ENCODE data around the gene CDH23.

The CDH23 gene

DNA sequence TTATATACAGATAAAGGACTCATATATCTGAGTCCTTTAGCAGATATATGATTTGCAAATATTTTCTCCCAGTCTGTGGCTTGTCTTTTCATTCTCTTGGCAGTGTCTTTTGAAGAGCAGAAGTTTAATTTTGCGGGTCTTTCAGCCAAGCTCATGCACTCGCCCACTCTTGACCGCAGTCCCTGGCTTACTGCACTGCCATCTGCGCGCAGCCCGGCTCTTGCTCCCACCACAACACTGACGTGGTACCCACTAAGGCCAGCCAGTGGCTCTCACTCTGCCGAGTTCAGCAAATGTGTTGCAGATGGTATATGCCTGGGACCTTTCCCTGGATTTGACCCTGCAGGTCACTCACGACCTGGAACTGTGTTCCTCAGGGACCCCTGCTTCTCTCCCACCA, 74.3 kb downstream of the CDH23 start:
- no peaks in the 10 kb centered on the region for H3K36me3 ChIP-seq
- no peak for TF ChIP-seq CTCF (IDR thresholded peaks at IDR 0.05)
- no peaks in the 10 kb centered on the region for H3K27me3 ChIP-seq
- no peak overlapping the region for H3K27ac ChIP-seq
- no peak overlapping the region for H3K4me3 ChIP-seq (ENCODE audit: low read depth in 1 of 2, low read length in 1 of 2)
- H3K4me1 ChIP-seq (ENCODE audit: control insufficient read depth in 1 of 2, insufficient read depth in 1 of 2, low read depth in 1 of 2, low read length in 1 of 2) = peaks cover 8 to 9% of the 10 kb centered on the region in 2 experiments
- H3K9me3 ChIP-seq = no peaks in the 10 kb centered on the region

GRCh38 chr10:71471957-71472365, 75.2 kb downstream of the CDH23 start:
- H3K4me3 ChIP-seq (ENCODE audit: low read depth in 1 of 2, low read length in 1 of 2) = no peak overlapping the region
- H3K9me3 ChIP-seq = no peaks in the 10 kb centered on the region
- H3K27me3 ChIP-seq = no peaks in the 10 kb centered on the region
- no peak overlapping the region for H3K27ac ChIP-seq
- no peak for TF ChIP-seq CTCF (IDR thresholded peaks at IDR 0.05)
- no peaks in the 10 kb centered on the region for H3K36me3 ChIP-seq
- H3K4me1 ChIP-seq (ENCODE audit: control insufficient read depth in 1 of 2, insufficient read depth in 1 of 2, low read depth in 1 of 2, low read length in 1 of 2) = peaks cover 8 to 9% of the 10 kb centered on the region in 2 experiments

- H3K4me3 ChIP-seq (ENCODE audit: low read depth in 1 of 2, low read length in 1 of 2) = no peak overlapping the region
- no peaks in the 10 kb centered on the region for H3K9me3 ChIP-seq
- H3K4me1 ChIP-seq (ENCODE audit: control insufficient read depth in 1 of 2, insufficient read depth in 1 of 2, low read depth in 1 of 2, low read length in 1 of 2) = peaks cover 8 to 9% of the 10 kb centered on the region in 2 experiments
- H3K27me3 ChIP-seq = no peaks in the 10 kb centered on the region
- no peak for TF ChIP-seq CTCF (IDR thresholded peaks at IDR 0.05)
- no peaks in the 10 kb centered on the region for H3K36me3 ChIP-seq
- H3K27ac ChIP-seq = no peak overlapping the region
Observed at GRCh38 chr10:71472466-71472865, 75.7 kb downstream of the CDH23 start.

- no peak for TF ChIP-seq CTCF (IDR thresholded peaks at IDR 0.05)
- no peaks in the 10 kb centered on the region for H3K27me3 ChIP-seq
- H3K4me1 ChIP-seq (ENCODE audit: control insufficient read depth in 1 of 2, insufficient read depth in 1 of 2, low read depth in 1 of 2, low read length in 1 of 2) = peaks cover 8 to 9% of the 10 kb centered on the region in 2 experiments
- H3K4me3 ChIP-seq (ENCODE audit: low read depth in 1 of 2, low read length in 1 of 2) = no peak overlapping the region
- no peaks in the 10 kb centered on the region for H3K9me3 ChIP-seq
- no peak overlapping the region for H3K27ac ChIP-seq
- no peaks in the 10 kb centered on the region for H3K36me3 ChIP-seq
Observed at GRCh38 chr10:71472912-71473311, 76.2 kb downstream of the CDH23 start.

- TF ChIP-seq CTCF (IDR thresholded peaks at IDR 0.05) = no peak
- Histone ChIP-seq H3K27me3 (no peaks in the 10 kb centered on the region), H3K4me1 (ENCODE audit: control insufficient read depth in 1 of 2, insufficient read depth in 1 of 2, low read depth in 1 of 2, low read length in 1 of 2) (peaks cover 8 to 9% of the 10 kb centered on the region in 2 experiments), H3K9me3 (no peaks in the 10 kb centered on the region), H3K4me3 (ENCODE audit: low read depth in 1 of 2, low read length in 1 of 2) (no peak overlapping the region), H3K27ac (no peak overlapping the region), H3K36me3 (no peaks in the 10 kb centered on the region)
Observed at GRCh38 chr10:71473671-71474599, 77.2 kb downstream of the CDH23 start.

Measured in neutrophil (primary cell).